Activated CD4-positive, alpha-beta memory T cell treated with anti-CD3 and anti-CD28 coated beads for 36 hours (primary cell): Measurements from ENCODE around the gene LRRC8A. TPM values are rescaled to one million over a fixed set of nuclear protein-coding genes. Genes with fewer than 3 reads are reported as not detected.

Experiments
- CTCF ChIA-PET: fragments of 350-600 bp; sonication (Branson Sonifier 250); formaldehyde crosslinking; loops from one replicate; lab custom pipeline; 2021; ENCODE audit warnings: antibody characterized with exemption, inconsistent platforms; lab: Charles Lee
- POLR2A ChIA-PET: fragments of 350-600 bp; sonication (Branson Sonifier 250); formaldehyde crosslinking; loops from one replicate; lab custom pipeline; 2021; ENCODE audit warnings: antibody characterized with exemption; lab: Charles Lee
- DNase-seq: peaks from one replicate; pipeline ENCODE4 v3.0.0-alpha.2; 2020
- H3K27ac Mint-ChIP-seq: one replicate; pipeline ENCODE4 v1.8.0; 2021; ENCODE audit warnings: mixed read lengths
- H3K27me3 Mint-ChIP-seq: one replicate; pipeline ENCODE4 v1.8.0; 2021; ENCODE audit warnings: mixed read lengths
- H3K36me3 Mint-ChIP-seq: one replicate; pipeline ENCODE4 v1.8.0; 2021; ENCODE audit warnings: mixed read lengths
- H3K4me1 Mint-ChIP-seq: one replicate; pipeline ENCODE4 v1.8.0; 2021; ENCODE audit warnings: low read depth, mixed read lengths
- H3K4me3 Mint-ChIP-seq: one replicate; pipeline ENCODE4 v1.8.0; 2021; ENCODE audit warnings: mild to moderate bottlenecking, mixed read lengths
- H3K9me3 Mint-ChIP-seq: one replicate; pipeline ENCODE4 v1.8.0; 2021; ENCODE audit warnings: mixed read lengths
- intact Hi-C: fragments of 100-400 bp; cut with micrococcal nuclease; formaldehyde crosslinking; loops from one replicate; pipeline ENCODE4 v1.15.1; 2023
- total RNA-seq, 2 experiments: library from RNA; stranded (reverse); gene quantifications; one replicate each; pipeline ENCODE4 v1.2.3, GENCODE V29; 2021

The LRRC8A gene
- total RNA-seq, 2 experiments from 2014 or later = 18.0 to 18.7 TPM

- POLR2A ChIA-PET = no interaction called here
- peaks cover 14% of the 10 kb centered on the region for H3K36me3 Mint-ChIP-seq
- H3K9me3 Mint-ChIP-seq = no peaks in the 10 kb centered on the region
- no peak overlapping the region for H3K27ac Mint-ChIP-seq
- peaks cover 40% of the 10 kb centered on the region for H3K4me1 Mint-ChIP-seq
- intact Hi-C loops = no loop called here
- H3K4me3 Mint-ChIP-seq = no peak overlapping the region
- CTCF ChIA-PET = interaction anchor here (2.1 kb wide), 1 partner anchor 36 kb away, joined by 6 read pairs; no protein-coding TSS in a partner anchor
- DNase-seq = peak; percentile 29
- H3K27me3 Mint-ChIP-seq = no peaks in the 10 kb centered on the region
Measured at GRCh38 chr9:128892221-128892921, 10.4 kb downstream of the LRRC8A start.

GRCh38 chr9:128893354-128893753 is 11.4 kb downstream of the LRRC8A start:
- DNase-seq = no peak
- peak overlapping the region; percentile 58 for H3K27ac Mint-ChIP-seq
- no peaks in the 10 kb centered on the region for H3K9me3 Mint-ChIP-seq
- H3K36me3 Mint-ChIP-seq = peaks cover 13% of the 10 kb centered on the region
- H3K27me3 Mint-ChIP-seq = no peaks in the 10 kb centered on the region
- CTCF ChIA-PET = interaction anchor here (2.1 kb wide), 1 partner anchor 35 kb away, joined by 6 read pairs; no protein-coding TSS in a partner anchor
- H3K4me3 Mint-ChIP-seq = no peak overlapping the region
- POLR2A ChIA-PET = no interaction called here
- H3K4me1 Mint-ChIP-seq = peaks cover 46% of the 10 kb centered on the region
- intact Hi-C loops = no loop called here

- Mint-ChIP-seq H3K4me3 (no peak overlapping the region), H3K9me3 (no peaks in the 10 kb centered on the region), H3K27me3 (no peaks in the 10 kb centered on the region), H3K27ac (peak overlapping the region; percentile 50), H3K36me3 (peaks cover 6% of the 10 kb centered on the region), H3K4me1 (peaks cover 55% of the 10 kb centered on the region)
- intact Hi-C loops = no loop called here
- DNase-seq = peak; percentile 48
- CTCF ChIA-PET = interaction anchor here (0.6 to 0.7 kb wide), 2 partner anchors 161 to 341 kb away, joined by 4 to 5 read pairs; no protein-coding TSS in a partner anchor
- POLR2A ChIA-PET = no interaction called here
Measured at GRCh38 chr9:128894764-128895163, 12.8 kb downstream of the LRRC8A start.

- CTCF ChIA-PET = no interaction called here
- no peak for DNase-seq
- Mint-ChIP-seq H3K9me3 (no peaks in the 10 kb centered on the region), H3K36me3 (peaks cover 6% of the 10 kb centered on the region), H3K4me3 (no peak overlapping the region), H3K27ac (no peak overlapping the region), H3K4me1 (peaks cover 63% of the 10 kb centered on the region), H3K27me3 (no peaks in the 10 kb centered on the region)
- intact Hi-C loops = no loop called here
- POLR2A ChIA-PET = no interaction called here
Measured at GRCh38 chr9:128895556-128895955, 13.6 kb downstream of the LRRC8A start.

GRCh38 chr9:128898382-128898781 is 16.4 kb downstream of the LRRC8A start:
- H3K27me3 Mint-ChIP-seq = no peaks in the 10 kb centered on the region
- peaks cover 66% of the 10 kb centered on the region for H3K4me1 Mint-ChIP-seq
- no peaks in the 10 kb centered on the region for H3K9me3 Mint-ChIP-seq
- H3K36me3 Mint-ChIP-seq = peaks cover 3% of the 10 kb centered on the region
- POLR2A ChIA-PET = no interaction called here
- H3K4me3 Mint-ChIP-seq = no peak overlapping the region
- peak; percentile 30 for DNase-seq
- CTCF ChIA-PET = interaction anchor here (1.0 kb wide), 1 partner anchor 30 kb away, joined by 3 read pairs; no protein-coding TSS in a partner anchor
- intact Hi-C loops = no loop called here
- H3K27ac Mint-ChIP-seq = peak overlapping the region; percentile 88

GRCh38 chr9:128898845-128899565 is 17.1 kb downstream of the LRRC8A start:
- Mint-ChIP-seq H3K4me1 (peaks cover 70% of the 10 kb centered on the region), H3K4me3 (peak overlapping the region; percentile 27), H3K9me3 (no peaks in the 10 kb centered on the region), H3K27ac (peak overlapping the region; percentile 88), H3K36me3 (peaks cover 2% of the 10 kb centered on the region), H3K27me3 (no peaks in the 10 kb centered on the region)
- POLR2A ChIA-PET = no interaction called here
- CTCF ChIA-PET = interaction anchor here (0.5 to 1.0 kb wide), 2 partner anchors 29 to 211 kb away, joined by 3 read pairs; no protein-coding TSS in a partner anchor
- DNase-seq = no peak
- intact Hi-C loops = no loop called here

GRCh38 chr9:128899566-128900322 is 17.8 kb downstream of the LRRC8A start:
- Mint-ChIP-seq H3K9me3 (no peaks in the 10 kb centered on the region), H3K4me1 (peaks cover 71% of the 10 kb centered on the region), H3K36me3 (peaks cover 2% of the 10 kb centered on the region), H3K27ac (peak overlapping the region; percentile 88), H3K4me3 (peak overlapping the region; percentile 27), H3K27me3 (no peaks in the 10 kb centered on the region)
- DNase-seq = peak; percentile 59
- intact Hi-C loops = no loop called here
- CTCF ChIA-PET = interaction anchor here (0.5 to 1.2 kb wide), 2 partner anchors 28 to 212 kb away, joined by 3 to 4 read pairs; no protein-coding TSS in a partner anchor
- POLR2A ChIA-PET = interaction anchor here (1.0 to 1.9 kb wide), 2 partner anchors 18 to 79 kb away, joined by 3 to 7 read pairs; partner anchors contain the start of genes KYAT1 and LRRC8A

GRCh38 chr9:128901379-128901778 is 19.4 kb downstream of the LRRC8A start:
- DNase-seq = no peak
- CTCF ChIA-PET = no interaction called here
- POLR2A ChIA-PET = interaction anchor here (0.7 to 1.9 kb wide), 3 partner anchors 20 to 239 kb away, joined by 3 to 7 read pairs (median 6); partner anchors contain the start of genes KYAT1, LRRC8A and NUP188
- peaks cover 2% of the 10 kb centered on the region for H3K36me3 Mint-ChIP-seq
- intact Hi-C loops = no loop called here
- no peaks in the 10 kb centered on the region for H3K27me3 Mint-ChIP-seq
- no peaks in the 10 kb centered on the region for H3K9me3 Mint-ChIP-seq
- H3K4me1 Mint-ChIP-seq = peaks cover 59% of the 10 kb centered on the region
- peak overlapping the region; percentile 83 for H3K27ac Mint-ChIP-seq
- H3K4me3 Mint-ChIP-seq = no peak overlapping the region

- Mint-ChIP-seq H3K36me3 (peaks cover 2% of the 10 kb centered on the region), H3K4me1 (peaks cover 62% of the 10 kb centered on the region), H3K27ac (peak overlapping the region; percentile 83), H3K27me3 (no peaks in the 10 kb centered on the region), H3K4me3 (peak overlapping the region; percentile 48), H3K9me3 (no peaks in the 10 kb centered on the region)
- intact Hi-C loops = loop anchor here (1.0 to 2.0 kb wide), 2 partner anchors 20 to 531 kb away; partner anchors contain the start of genes LRRC8A and URM1
- no peak for DNase-seq
- ChIA-PET POLR2A (interaction anchor here (0.6 to 1.9 kb wide), 5 partner anchors 15 to 238 kb away, joined by 3 to 7 read pairs (median 3); partner anchors contain the start of genes KYAT1, LRRC8A and NUP188), CTCF (no interaction called here)
Measured at GRCh38 chr9:128901822-128902221, 19.9 kb downstream of the LRRC8A start.

GRCh38 chr9:128902351-128903078 is 20.6 kb downstream of the LRRC8A start:
- Mint-ChIP-seq H3K27ac (peak overlapping the region; percentile 83), H3K36me3 (peaks cover 4% of the 10 kb centered on the region), H3K9me3 (no peaks in the 10 kb centered on the region), H3K4me3 (peak overlapping the region; percentile 48), H3K4me1 (peaks cover 62% of the 10 kb centered on the region), H3K27me3 (no peaks in the 10 kb centered on the region)
- intact Hi-C loops = loop anchor here (1.0 to 2.0 kb wide), 2 partner anchors 20 to 532 kb away; partner anchors contain the start of genes LRRC8A and URM1
- ChIA-PET POLR2A (interaction anchor here (0.6 to 1.0 kb wide), 4 partner anchors 16 to 229 kb away, joined by 3 to 6 read pairs (median 3); partner anchors contain the start of genes KYAT1 and NUP188), CTCF (no interaction called here)
- DNase-seq = peak; percentile 92

- Mint-ChIP-seq H3K9me3 (no peaks in the 10 kb centered on the region), H3K36me3 (peaks cover 8% of the 10 kb centered on the region), H3K4me3 (no peak overlapping the region), H3K27me3 (no peaks in the 10 kb centered on the region), H3K4me1 (peaks cover 57% of the 10 kb centered on the region), H3K27ac (peak overlapping the region; percentile 83)
- ChIA-PET CTCF (no interaction called here), POLR2A (interaction anchor here (0.8 kb wide), 1 partner anchor 22 kb away, joined by 3 read pairs; the partner anchor contains the start of gene KYAT1)
- DNase-seq = no peak
- intact Hi-C loops = loop anchor here (2.0 kb wide), 1 partner anchor 532 kb away; the partner anchor contains the start of gene URM1
Measured at GRCh38 chr9:128903079-128903461, 21.1 kb downstream of the LRRC8A start.
